Upper lobe of left lung (tissue), 4 donors: Measurements from ENCODE around the gene TAB3.

Source experiments
- EP300 ChIP-seq, 4 donors: sonication (generic); formaldehyde crosslinking; IDR thresholded peaks; one replicate each; pipeline ENCODE4 v1.5.1; 2017; ENCODE audit warnings: antibody characterized with exemption in 4 of 4, control low read depth in 2 of 4
- POLR2A ChIP-seq, 4 donors: fragments of 450-650 bp; IDR thresholded peaks; one replicate each; pipeline ENCODE4 v1.5.1; 2016 to 2017; ENCODE audit warnings: antibody characterized with exemption in 4 of 4, mild to moderate bottlenecking in 2 of 4
- POLR2AphosphoS5 ChIP-seq, 2 donors: sonication (generic); formaldehyde crosslinking; IDR thresholded peaks; one replicate each; pipeline ENCODE4 v1.5.1; 2017; ENCODE audit warnings: antibody characterized with exemption in 2 of 2
- TF ChIP-seq, protein P1 (sequence below), 6 experiments: fragments of 450-650 bp in 4 of 6; fragments of 200-600 bp in 2 of 6; sonication (generic) in 2 of 6; IDR thresholded peaks; one replicate each; pipeline ENCODE4 v1.5.1; 2016 to 2019; ENCODE audit warnings: antibody characterized with exemption in 6 of 6

DNA sequence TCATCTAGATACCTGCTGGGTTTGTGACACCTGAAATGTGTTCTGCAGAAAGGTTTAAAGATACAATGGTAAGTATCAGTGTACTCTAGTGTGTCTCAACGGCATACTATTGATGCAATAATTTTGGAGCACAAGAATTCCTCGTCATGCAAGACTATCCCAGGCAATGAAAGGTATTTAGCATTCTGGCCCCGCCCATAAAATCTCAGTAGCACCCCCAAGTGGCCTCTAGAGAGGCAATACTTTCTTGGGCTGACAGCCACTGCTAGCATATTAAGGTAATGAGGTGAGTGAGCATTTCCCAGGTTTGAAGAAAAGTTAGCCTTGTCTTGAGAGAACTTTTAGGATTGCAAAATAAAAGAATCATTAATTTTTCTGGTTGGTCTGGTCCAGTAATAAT lies 24.0 kb downstream of the TAB3 start:
- TF ChIP-seq, protein P1, sequence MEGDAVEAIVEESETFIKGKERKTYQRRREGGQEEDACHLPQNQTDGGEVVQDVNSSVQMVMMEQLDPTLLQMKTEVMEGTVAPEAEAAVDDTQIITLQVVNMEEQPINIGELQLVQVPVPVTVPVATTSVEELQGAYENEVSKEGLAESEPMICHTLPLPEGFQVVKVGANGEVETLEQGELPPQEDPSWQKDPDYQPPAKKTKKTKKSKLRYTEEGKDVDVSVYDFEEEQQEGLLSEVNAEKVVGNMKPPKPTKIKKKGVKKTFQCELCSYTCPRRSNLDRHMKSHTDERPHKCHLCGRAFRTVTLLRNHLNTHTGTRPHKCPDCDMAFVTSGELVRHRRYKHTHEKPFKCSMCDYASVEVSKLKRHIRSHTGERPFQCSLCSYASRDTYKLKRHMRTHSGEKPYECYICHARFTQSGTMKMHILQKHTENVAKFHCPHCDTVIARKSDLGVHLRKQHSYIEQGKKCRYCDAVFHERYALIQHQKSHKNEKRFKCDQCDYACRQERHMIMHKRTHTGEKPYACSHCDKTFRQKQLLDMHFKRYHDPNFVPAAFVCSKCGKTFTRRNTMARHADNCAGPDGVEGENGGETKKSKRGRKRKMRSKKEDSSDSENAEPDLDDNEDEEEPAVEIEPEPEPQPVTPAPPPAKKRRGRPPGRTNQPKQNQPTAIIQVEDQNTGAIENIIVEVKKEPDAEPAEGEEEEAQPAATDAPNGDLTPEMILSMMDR (IDR thresholded peaks at IDR 0.05), result peak in 1 of 6 experiments; percentile 17
- no peak for TF ChIP-seq POLR2A (IDR thresholded peaks at IDR 0.05)
- TF ChIP-seq POLR2AphosphoS5 (IDR thresholded peaks at IDR 0.05), result no peak
- no peak for TF ChIP-seq EP300 (IDR thresholded peaks at IDR 0.05)
